ENCODE results near the gene USP53.
"Not testable (repeated sequence)": the region's sequence is repeated elsewhere in the genome, so short reads cannot be mapped to it uniquely, and the experiment has no call there.

Gene USP53

GRCh38 chr4:119212234-119212963 lies at the start of gene USP53:
TSS of gene USP53 (plus strand) at chr4:119212713. CDS start at chr4:119239760, 27,047 bp downstream.
- DNase-seq (ENCODE audit: low read depth), result peak; percentile 97

- DNase-seq (ENCODE audit: low read depth), result no peak
Observed at GRCh38 chr4:119165767-119166166, 46.7 kb upstream of the USP53 start.

GRCh38 chr4:119170195-119170594 lies 42.3 kb upstream of the USP53 start:
- DNase-seq (ENCODE audit: low read depth), result no peak

GRCh38 chr4:119172223-119172622 lies 40.3 kb upstream of the USP53 start:
- DNase-seq (ENCODE audit: low read depth), result no peak

DNA sequence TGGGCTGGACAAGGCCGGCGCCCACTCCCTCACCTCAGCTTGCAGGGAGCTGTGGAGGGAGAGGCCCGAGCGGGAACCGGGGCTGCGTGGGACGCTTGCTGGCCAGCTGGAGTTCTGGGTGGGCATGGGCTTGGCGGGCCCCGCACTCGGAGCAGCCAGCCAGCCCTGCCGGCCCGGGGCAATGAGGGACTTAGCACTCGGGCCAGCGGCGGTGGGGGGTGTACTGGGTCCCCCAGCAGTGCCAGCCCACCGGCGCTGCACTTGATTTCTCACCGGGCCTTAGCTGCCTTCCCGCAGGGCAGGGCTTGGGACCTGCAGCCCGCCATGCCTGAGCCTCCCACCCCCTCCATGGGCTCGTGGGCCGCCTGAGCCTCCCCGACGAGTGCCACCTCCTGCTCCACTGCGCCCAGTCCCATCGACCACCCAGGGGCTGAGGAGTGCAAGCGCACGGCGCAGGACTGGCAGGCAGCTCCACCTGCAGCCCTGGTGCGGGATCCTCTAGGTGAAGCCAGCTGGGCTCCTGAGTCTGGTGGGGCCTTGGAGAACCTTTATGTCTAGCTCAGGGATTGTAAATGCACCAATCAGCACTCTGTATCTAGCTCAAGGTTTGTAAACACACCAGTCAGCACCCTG lies 38.7 kb upstream of the USP53 start:
- DNase-seq (ENCODE audit: low read depth), result not testable (repeated sequence)

- DNase-seq (ENCODE audit: low read depth), result no peak
Observed at GRCh38 chr4:119179011-119179410, 33.5 kb upstream of the USP53 start.

DNA sequence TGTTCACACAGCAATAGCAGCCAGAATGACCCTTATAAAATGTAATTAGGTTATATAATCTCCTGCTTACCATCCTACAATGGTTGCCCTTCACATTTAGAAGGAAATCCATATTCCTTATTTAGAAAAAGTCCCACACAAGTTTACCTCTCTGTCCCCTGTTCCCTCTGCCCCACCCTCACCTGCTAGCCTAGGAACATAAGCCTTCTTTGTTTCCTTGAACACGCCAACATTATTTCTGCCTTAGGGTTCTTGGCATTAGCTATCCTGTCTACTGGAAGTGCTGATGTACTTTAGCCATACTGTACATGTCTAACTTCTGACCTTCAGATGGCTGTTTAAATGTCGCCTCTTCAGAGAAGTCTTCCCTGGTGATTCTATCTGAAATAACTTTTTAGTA lies 28.4 kb upstream of the USP53 start:
- DNase-seq (ENCODE audit: low read depth), result no peak

- no peak for DNase-seq (ENCODE audit: low read depth)
Observed at GRCh38 chr4:119189638-119190037, 22.9 kb upstream of the USP53 start.

GRCh38 chr4:119190354-119190753 lies 22.2 kb upstream of the USP53 start:
- no peak for DNase-seq (ENCODE audit: low read depth)

DNA sequence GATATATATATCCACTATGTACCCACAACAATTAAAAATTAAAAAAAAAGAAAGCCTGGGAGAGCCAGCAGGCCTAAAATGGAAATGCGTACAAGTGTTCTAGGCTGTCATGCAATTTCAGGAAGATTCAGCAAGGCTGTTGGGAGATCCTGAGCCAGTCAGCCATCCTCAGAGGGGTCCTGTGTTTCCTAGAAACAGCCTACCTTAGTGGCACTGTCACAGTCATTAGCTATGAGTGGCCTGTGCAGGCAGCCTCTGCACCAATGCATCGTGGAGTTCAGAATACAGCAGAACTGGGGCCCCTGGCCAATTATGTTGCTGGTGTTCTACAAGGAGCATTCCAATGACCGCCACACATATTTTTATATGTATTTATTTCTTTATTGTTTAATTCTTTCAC lies 21.0 kb upstream of the USP53 start:
- DNase-seq (ENCODE audit: low read depth), result no peak

DNA sequence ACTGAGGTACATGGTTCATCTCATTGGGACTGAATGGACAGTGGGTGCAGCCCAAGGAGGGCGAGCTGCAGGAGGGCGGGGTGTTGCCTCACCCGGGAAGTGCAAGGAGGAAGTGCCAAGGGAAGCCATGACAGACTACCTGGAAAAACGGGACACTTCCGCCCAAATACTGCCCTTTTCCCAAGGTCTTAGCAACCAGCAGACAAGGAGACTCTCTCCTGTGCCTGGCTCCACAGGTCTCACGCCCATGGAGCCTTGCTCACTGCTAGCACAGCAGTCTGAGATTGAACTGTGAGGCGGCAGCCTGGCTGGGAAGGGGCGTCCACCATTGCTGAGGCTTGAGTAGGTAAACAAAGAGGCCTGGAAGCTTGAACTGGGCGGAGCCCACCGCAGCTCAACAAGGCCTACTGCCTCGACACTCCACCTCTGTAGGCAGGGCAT lies 14.7 kb upstream of the USP53 start:
- DNase-seq (ENCODE audit: low read depth), result no peak

DNA sequence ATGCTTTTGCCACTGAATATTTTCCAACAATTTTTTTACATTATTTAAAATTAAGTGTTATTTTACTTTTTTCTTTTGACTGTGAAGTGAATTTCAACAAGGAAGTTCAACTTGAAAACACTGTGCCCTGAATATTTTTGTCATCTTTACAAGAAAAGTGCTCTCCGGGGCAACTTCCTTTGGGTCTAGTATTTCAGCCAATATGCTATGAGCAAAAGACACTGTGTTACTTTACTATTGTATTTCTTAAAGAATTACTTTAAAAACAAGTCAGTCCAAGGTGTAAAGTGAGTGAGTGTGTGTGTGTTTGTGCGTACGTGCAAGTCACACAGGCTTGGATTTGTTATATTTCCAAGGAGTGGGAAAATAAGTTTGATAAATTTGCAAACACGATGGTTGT lies 7.6 kb upstream of the USP53 start:
- no peak for DNase-seq (ENCODE audit: low read depth)

GRCh38 chr4:119205690-119206089 lies 6.8 kb upstream of the USP53 start:
- no peak for DNase-seq (ENCODE audit: low read depth)

GRCh38 chr4:119206178-119206577 lies 6.3 kb upstream of the USP53 start:
- no peak for DNase-seq (ENCODE audit: low read depth)

- DNase-seq (ENCODE audit: low read depth), result peak; percentile 30
Observed at GRCh38 chr4:119207051-119207450, 5.5 kb upstream of the USP53 start.

DNA sequence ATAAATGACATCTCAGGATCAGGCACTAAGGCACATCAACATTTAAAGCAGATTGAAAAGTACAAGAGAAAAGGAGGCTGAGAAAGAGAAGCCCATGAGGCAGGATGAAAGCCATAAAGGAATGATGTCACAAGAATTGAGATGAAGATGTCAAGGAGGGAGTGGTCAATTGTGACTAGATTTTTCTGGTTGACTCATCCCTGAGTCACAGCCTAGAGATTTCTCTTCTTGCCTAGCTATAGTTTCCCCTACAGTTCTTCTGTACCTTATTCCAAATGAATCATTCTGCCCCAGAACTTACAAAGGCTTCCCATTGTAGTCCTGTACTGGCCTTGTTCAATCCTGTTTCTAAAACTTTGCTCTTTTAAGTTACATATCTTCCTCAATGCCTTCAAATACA lies 3.4 kb upstream of the USP53 start:
- DNase-seq (ENCODE audit: low read depth), result peak; percentile 88

DNA sequence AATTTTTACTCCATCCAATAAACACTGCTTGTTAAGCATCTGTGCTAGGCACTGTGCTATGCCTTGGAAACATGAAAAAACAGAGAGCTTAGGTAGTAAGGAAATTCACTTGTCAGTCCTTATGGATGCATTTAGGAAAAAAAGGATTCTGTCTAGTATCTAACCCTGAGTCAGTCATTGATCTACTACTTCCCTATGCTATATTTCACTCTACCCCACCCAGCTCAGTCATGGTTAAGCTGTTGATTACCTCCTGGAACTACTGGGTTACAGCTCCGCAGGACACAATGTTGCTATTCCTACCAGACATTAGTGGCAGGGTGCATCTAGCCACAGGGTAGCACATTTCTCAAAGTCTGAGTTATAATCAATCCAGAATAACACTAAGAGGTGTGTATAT lies 2.9 kb upstream of the USP53 start:
- DNase-seq (ENCODE audit: low read depth), result no peak

GRCh38 chr4:119210775-119211174 lies 1.7 kb upstream of the USP53 start:
- no peak for DNase-seq (ENCODE audit: low read depth)

DNA sequence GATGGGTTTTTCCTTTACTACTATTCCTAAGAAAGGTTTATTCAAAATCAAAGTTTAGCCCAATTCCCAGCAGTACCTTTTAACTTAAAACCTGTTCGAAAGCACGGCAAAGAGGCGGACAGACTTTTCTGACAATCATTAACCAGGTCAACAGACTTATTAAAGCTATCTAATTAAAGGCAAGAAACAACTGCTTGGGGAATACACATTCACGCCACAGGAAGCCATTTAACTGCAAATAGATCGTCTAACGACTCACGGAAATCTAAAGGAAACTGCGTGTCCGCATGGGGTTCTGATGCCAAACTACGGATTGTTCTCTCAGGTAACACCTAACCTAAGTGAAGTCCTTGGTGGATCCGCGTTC lies 663 bp upstream of the USP53 start:
- DNase-seq (ENCODE audit: low read depth), result peak; percentile 19

DNA sequence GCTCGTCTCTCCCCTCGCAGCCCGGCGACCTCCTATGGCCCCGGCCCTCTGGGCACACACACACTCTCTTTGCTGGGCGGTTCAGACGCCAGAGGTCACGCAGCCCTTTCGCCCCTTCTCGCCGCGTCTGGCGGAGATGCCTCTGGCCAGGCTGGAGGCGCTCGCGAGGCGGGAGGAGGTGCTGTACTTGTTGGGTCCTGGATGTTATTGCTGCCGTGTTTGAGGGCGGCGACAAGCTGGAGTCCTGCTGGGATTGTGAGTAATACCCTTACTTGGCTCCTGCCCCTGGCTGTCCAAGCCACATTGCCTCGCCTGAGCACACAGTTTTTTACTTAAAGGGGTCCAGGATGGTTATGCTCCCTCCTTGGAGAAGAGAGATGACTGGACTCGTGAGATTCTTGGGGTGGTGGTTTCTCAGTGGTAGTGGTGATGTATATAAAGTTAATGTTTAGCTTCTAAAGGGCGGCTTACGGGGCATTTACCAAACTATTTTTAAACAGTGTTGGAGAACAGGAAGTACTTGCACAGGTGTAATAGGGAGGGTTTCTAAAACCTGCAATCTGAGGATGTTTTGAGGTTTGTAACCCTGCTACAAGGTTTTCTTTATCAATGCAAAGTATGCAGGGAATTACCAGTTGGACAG lies 572 bp downstream of the USP53 start:
- DNase-seq (ENCODE audit: low read depth), result peak; percentile 85

GRCh38 chr4:119218093-119218492 lies 5.6 kb downstream of the USP53 start:
- DNase-seq (ENCODE audit: low read depth), result no peak

DNA sequence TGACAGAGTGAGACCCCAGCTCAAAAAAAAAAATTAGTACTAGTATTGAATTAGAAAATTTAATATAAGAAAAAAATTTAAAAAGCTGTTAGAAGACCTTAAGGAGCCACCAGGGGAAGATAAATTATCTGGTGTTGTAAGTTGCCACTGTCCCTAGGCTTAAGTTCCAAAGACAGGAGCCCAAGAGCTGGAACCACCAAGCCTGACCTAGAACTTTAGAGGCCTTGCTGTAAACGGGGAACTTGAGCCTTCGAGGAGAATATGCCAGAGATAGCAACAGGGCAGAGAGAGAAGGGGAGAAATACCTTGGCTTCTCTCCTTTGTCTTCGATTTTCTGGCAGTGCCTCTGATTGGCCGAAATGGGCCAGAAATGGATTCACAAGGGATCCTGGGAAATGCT lies 8.9 kb downstream of the USP53 start:
- DNase-seq (ENCODE audit: low read depth), result no peak

DNA sequence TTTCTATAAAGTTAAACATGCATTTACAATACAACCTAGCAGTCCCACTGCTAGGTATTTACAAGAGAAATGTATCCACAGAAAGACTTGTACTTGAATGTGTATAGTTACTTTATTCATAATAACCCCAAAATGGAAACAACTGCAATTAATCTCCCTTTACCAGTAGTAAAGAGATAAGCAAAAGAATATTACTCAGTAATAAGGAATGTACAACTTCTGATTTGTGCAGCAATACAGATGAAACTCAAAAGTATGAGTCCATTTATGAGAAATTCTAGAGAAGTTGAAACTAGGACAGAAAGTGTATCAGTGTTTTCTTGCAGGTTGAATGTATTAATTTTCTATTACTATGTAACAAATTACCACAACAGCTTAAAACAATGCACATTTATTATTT lies 15.2 kb downstream of the USP53 start:
- no peak for DNase-seq (ENCODE audit: low read depth)

Measured in GM04504 (cell line).